ENCODE data around the gene OST4. TPM values are rescaled to one million over a fixed set of nuclear protein-coding genes. Genes with fewer than 3 reads are reported as not detected.

The OST4 gene
- total and polyA plus RNA-seq, 8 donors: 231 to 407 (median 273) TPM

DNA sequence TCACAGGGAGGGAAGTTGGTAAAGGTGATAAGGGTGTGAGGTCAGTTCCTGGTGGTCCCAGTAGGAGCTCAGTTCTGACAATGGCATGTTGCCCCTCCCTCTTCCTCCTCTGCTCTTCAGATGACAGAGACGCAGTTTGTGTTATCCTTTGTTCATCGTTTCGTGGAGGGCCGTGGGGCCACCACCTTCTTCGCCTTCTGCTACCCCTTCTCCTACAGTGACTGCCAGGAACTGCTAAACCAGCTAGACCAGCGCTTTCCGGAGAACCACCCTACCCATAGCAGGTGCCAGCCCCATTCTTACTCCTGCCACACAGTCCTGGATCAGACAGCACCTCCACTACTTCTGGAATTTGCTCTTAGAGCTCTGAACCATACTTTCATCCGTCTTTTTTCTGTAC lies 17.7 kb downstream of the OST4 start:
- ATAC-seq: no peak
- H3K4me3 ChIP-seq: no peak overlapping the region
- intact Hi-C loops (cut with DNase I): no loop called here
- H3K27ac ChIP-seq: no peak overlapping the region
- TF ChIP-seq, protein P1, sequence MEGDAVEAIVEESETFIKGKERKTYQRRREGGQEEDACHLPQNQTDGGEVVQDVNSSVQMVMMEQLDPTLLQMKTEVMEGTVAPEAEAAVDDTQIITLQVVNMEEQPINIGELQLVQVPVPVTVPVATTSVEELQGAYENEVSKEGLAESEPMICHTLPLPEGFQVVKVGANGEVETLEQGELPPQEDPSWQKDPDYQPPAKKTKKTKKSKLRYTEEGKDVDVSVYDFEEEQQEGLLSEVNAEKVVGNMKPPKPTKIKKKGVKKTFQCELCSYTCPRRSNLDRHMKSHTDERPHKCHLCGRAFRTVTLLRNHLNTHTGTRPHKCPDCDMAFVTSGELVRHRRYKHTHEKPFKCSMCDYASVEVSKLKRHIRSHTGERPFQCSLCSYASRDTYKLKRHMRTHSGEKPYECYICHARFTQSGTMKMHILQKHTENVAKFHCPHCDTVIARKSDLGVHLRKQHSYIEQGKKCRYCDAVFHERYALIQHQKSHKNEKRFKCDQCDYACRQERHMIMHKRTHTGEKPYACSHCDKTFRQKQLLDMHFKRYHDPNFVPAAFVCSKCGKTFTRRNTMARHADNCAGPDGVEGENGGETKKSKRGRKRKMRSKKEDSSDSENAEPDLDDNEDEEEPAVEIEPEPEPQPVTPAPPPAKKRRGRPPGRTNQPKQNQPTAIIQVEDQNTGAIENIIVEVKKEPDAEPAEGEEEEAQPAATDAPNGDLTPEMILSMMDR (IDR thresholded peaks at IDR 0.05): no peak
- H3K36me3 ChIP-seq: peaks cover 0 to 38% of the 10 kb centered on the region in 2 donors
- DNase-seq: no peak
- H3K4me1 ChIP-seq: peaks cover 6 to 18% of the 10 kb centered on the region in 2 donors
- no peaks in the 10 kb centered on the region for H3K27me3 ChIP-seq
- no peaks in the 10 kb centered on the region for H3K9me3 ChIP-seq

GRCh38 chr2:27053321-27053720 lies 18.1 kb downstream of the OST4 start:
- Histone ChIP-seq H3K27me3 (no peaks in the 10 kb centered on the region), H3K4me1 (peaks cover 6 to 18% of the 10 kb centered on the region in 2 donors), H3K9me3 (no peaks in the 10 kb centered on the region), H3K36me3 (peaks cover 0 to 37% of the 10 kb centered on the region in 2 donors), H3K4me3 (no peak overlapping the region), H3K27ac (no peak overlapping the region)
- intact Hi-C loops (cut with DNase I): no loop called here
- no peak for DNase-seq
- ATAC-seq: no peak
- TF ChIP-seq, protein P1 (IDR thresholded peaks at IDR 0.05): no peak

GRCh38 chr2:27051902-27052645 lies 19.4 kb downstream of the OST4 start:
- peak in 2 of 4 donors; percentile 58 to 89 for DNase-seq
- H3K36me3 ChIP-seq: peaks cover 0 to 27% of the 10 kb centered on the region in 2 donors
- H3K27ac ChIP-seq: peak overlapping the region; percentile 83 to 92
- intact Hi-C loops (cut with DNase I): no loop called here
- TF ChIP-seq, protein P1 (IDR thresholded peaks at IDR 0.05): no peak
- peaks cover 6 to 18% of the 10 kb centered on the region in 2 donors for H3K4me1 ChIP-seq
- H3K27me3 ChIP-seq: no peaks in the 10 kb centered on the region
- H3K4me3 ChIP-seq: peak overlapping the region; percentile 77 to 91
- H3K9me3 ChIP-seq: no peaks in the 10 kb centered on the region
- ATAC-seq: no peak

- TF ChIP-seq, protein P1 (IDR thresholded peaks at IDR 0.05): no peak
- peak; percentile 93 to 96 (median 94) for DNase-seq
- Histone ChIP-seq H3K4me1 (peaks cover 6 to 18% of the 10 kb centered on the region in 2 donors), H3K27ac (peak within 1 kb of the TSS; percentile 83 to 92), H3K4me3 (peak within 1 kb of the TSS; percentile 77 to 91), H3K9me3 (no peaks in the 10 kb centered on the region), H3K36me3 (peaks cover 0 to 19% of the 10 kb centered on the region in 2 donors), H3K27me3 (no peaks in the 10 kb centered on the region)
- intact Hi-C loops (cut with DNase I): no loop called here
- ATAC-seq: peak; percentile 87
Observed at GRCh38 chr2:27050996-27051901, 20.2 kb downstream of the OST4 start, which contains the start of gene AGBL5. Gene AGBL5, plus strand, starts transcription at chr2:27051668. Its CDS starts 1,291 bp downstream, at chr2:27052959.
